Thoracic aorta (tissue), 2 donors: ENCODE measurements around the gene HDAC4. TPM values are rescaled to one million over a fixed set of nuclear protein-coding genes. Genes with fewer than 3 reads are reported as not detected.

Experiments
- ATAC-seq: fragments of 150-250 bp; one replicate; pipeline ENCODE4 v1.8.0; 2017; ENCODE audit warnings: low read depth; ENCODE audit not compliant: insufficient number of reproducible peaks, low FRiP score
- DNase-seq: peaks from one replicate; pipeline ENCODE4 v3.0.0-alpha.2; 2020; ENCODE audit warnings: low spot score
- H3K27ac ChIP-seq, 2 donors: fragments of 200-600 bp; sonication (generic); 1 replicate in 1 of 2; 2 replicates in 1 of 2; pipeline ENCODE4 v1.5.1; 2016; ENCODE audit warnings: mild to moderate bottlenecking in 2 of 2, moderate library complexity in 2 of 2
- H3K27me3 ChIP-seq: fragments of 200-600 bp; sonication (generic); replicated peaks from 2 replicates; pipeline ENCODE4 v1.6.0; 2016; ENCODE audit warnings: mild to moderate bottlenecking; ENCODE audit not compliant: insufficient read depth
- H3K36me3 ChIP-seq: fragments of 200-600 bp; sonication (generic); one replicate; pipeline ENCODE4 v1.5.1; 2016
- H3K4me1 ChIP-seq, 2 donors: fragments of 200-600 bp; sonication (generic); 1 replicate in 1 of 2; 2 replicates in 1 of 2; pipeline versions ENCODE4 v1.5.1 to v1.6.0; 2016; ENCODE audit warnings: low read depth in 2 of 2, mild to moderate bottlenecking in 1 of 2; ENCODE audit not compliant: control insufficient read depth in 1 of 2
- H3K4me3 ChIP-seq: fragments of 200-600 bp; sonication (generic); 2 replicates; pipeline ENCODE4 v1.5.1; 2016; ENCODE audit warnings: mild to moderate bottlenecking
- H3K9me3 ChIP-seq: fragments of 200-600 bp; sonication (generic); 2 replicates; pipeline ENCODE4 v1.5.1; 2016
- CTCF ChIP-seq: fragments of 200-600 bp; sonication (generic); IDR thresholded peaks from one replicate; pipeline ENCODE4 v1.5.1; 2019; ENCODE audit warnings: antibody characterized with exemption
- total RNA-seq, 2 donors: library from RNA; depleted of rRNA; stranded (reverse); fragments of >200 nt; gene quantifications; one replicate each; pipeline versions ENCODE4 v1.1.0 to v1.2.3, GENCODE V29; 2016

HDAC4 gene
- total RNA-seq, 2 donors from 2014 or later = 79.2 to 163 TPM

- ATAC-seq = no peak
- peaks cover 1 to 5% of the 10 kb centered on the region in 2 donors for H3K4me1 ChIP-seq
- H3K27ac ChIP-seq = no peak overlapping the region
- H3K4me3 ChIP-seq = no peak overlapping the region
- peaks cover 13% of the 10 kb centered on the region for H3K36me3 ChIP-seq
- no peaks in the 10 kb centered on the region for H3K27me3 ChIP-seq
- no peak for DNase-seq
- TF ChIP-seq CTCF = no peak
- no peaks in the 10 kb centered on the region for H3K9me3 ChIP-seq
Measured at GRCh38 chr2:239145601-239146000, 255.2 kb downstream of the HDAC4 start.

- no peak for ATAC-seq
- Histone ChIP-seq H3K9me3 (no peaks in the 10 kb centered on the region), H3K4me1 (peaks cover 5 to 10% of the 10 kb centered on the region in 2 donors), H3K27ac (no peak overlapping the region), H3K4me3 (no peak overlapping the region), H3K27me3 (no peaks in the 10 kb centered on the region), H3K36me3 (peaks cover 13% of the 10 kb centered on the region)
- no peak for TF ChIP-seq CTCF
- DNase-seq = no peak
Measured at GRCh38 chr2:239145106-239145505, 255.7 kb downstream of the HDAC4 start.

DNA sequence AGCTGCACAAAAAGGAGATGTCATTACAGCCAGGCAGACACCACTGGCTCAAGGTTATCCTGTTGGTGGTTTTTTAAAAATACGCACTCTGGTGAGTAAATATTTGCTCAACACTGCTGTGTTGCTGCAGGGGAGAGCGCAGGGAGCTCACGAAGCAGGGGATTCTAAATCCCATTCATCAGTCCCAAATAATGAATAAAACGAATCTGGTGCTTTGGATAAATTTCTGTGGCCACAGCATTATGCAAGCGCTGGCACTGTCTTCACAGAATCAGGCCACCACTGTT, 256.2 kb downstream of the HDAC4 start:
- H3K4me3 ChIP-seq = no peak overlapping the region
- H3K36me3 ChIP-seq = peaks cover 13% of the 10 kb centered on the region
- no peak for DNase-seq
- no peak for TF ChIP-seq CTCF
- H3K27me3 ChIP-seq = no peaks in the 10 kb centered on the region
- H3K27ac ChIP-seq = no peak overlapping the region
- no peak for ATAC-seq
- no peaks in the 10 kb centered on the region for H3K9me3 ChIP-seq
- H3K4me1 ChIP-seq = peaks cover 5 to 12% of the 10 kb centered on the region in 2 donors

- peak; percentile 61 for TF ChIP-seq CTCF
- Histone ChIP-seq H3K4me1 (peaks cover 5 to 12% of the 10 kb centered on the region in 2 donors), H3K36me3 (peaks cover 16% of the 10 kb centered on the region), H3K4me3 (no peak overlapping the region), H3K27ac (no peak overlapping the region), H3K27me3 (no peaks in the 10 kb centered on the region), H3K9me3 (no peaks in the 10 kb centered on the region)
- ATAC-seq = no peak
- no peak for DNase-seq
Measured at GRCh38 chr2:239143858-239144712, 256.7 kb downstream of the HDAC4 start.

DNA sequence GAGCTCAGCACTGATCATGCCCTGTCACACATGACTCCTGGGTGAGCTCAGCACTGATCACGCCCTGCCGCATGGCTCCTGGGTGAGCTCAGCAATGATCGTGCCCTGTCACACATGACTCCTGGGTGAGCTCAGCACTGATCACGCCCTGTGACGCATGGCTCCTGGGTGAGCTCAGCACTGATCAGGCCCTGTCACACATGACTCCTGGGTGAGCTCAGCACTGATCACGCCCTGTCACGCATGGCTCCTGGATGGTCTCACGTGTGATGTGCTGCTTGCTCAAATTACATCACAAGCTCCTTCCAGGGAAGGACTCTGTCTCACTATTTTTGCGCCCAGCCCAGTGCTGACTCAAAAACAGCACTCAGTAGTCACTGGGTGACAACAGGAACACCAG, 258.0 kb downstream of the HDAC4 start:
- Histone ChIP-seq H3K27me3 (no peaks in the 10 kb centered on the region), H3K27ac (no peak overlapping the region), H3K36me3 (peaks cover 10% of the 10 kb centered on the region), H3K9me3 (no peaks in the 10 kb centered on the region), H3K4me3 (no peak overlapping the region), H3K4me1 (peaks cover 5 to 12% of the 10 kb centered on the region in 2 donors)
- DNase-seq (no peak), ATAC-seq (no peak)
- no peak for TF ChIP-seq CTCF
